ENCODE results near the gene ACP7.

ACP7 gene

GRCh38 chr19:39077323-39077722 is 6.8 kb upstream of the ACP7 start:
- Histone ChIP-seq H4K8ac (ENCODE audit: low read depth, low read length) (no peak overlapping the region), H3K27ac (ENCODE audit: low read depth, low read length) (no peak overlapping the region), H3K9ac (ENCODE audit: low read length) (no peak overlapping the region), H3K4me1 (ENCODE audit: control insufficient read depth in 1 of 2, insufficient read depth in 2 of 2, low read length in 2 of 2) (no peaks in the 10 kb centered on the region), H2AK5ac (ENCODE audit: low read length) (no peak overlapping the region), H2BK5ac (ENCODE audit: low read depth, low read length, poor library complexity) (no peak overlapping the region), H4K91ac (ENCODE audit: low read depth, low read length) (no peak overlapping the region), H3K36me3 (ENCODE audit: control insufficient read depth in 1 of 2, insufficient read depth in 2 of 2, low read length in 2 of 2) (no peaks in the 10 kb centered on the region), H3K18ac (ENCODE audit: low read length) (no peak overlapping the region), H2BK12ac (ENCODE audit: low read length) (no peak overlapping the region), H3K4me3 (ENCODE audit: low read depth, low read length) (no peak overlapping the region), H4K12ac (ENCODE audit: low read depth, low read length) (no peak overlapping the region), H3K14ac (ENCODE audit: low read length) (no peak overlapping the region), H3K4ac (ENCODE audit: low read depth, low read length) (no peak overlapping the region), H3K4me2 (ENCODE audit: low read length) (no peak overlapping the region), H3K23ac (ENCODE audit: low read length) (no peak overlapping the region), H3K9me3 (ENCODE audit: insufficient read depth, low read depth, low read length) (no peaks in the 10 kb centered on the region), H3K79me2 (ENCODE audit: control insufficient read depth, insufficient read depth, low read length, poor library complexity) (no peaks in the 10 kb centered on the region), H3K79me1 (ENCODE audit: low read length) (no peaks in the 10 kb centered on the region), H2BK120ac (ENCODE audit: insufficient read depth, low read length, poor library complexity) (no peak overlapping the region), H2AFZ (ENCODE audit: insufficient read depth, low read length, poor library complexity) (no peak overlapping the region), H3K27me3 (ENCODE audit: insufficient read depth, low read length) (no peaks in the 10 kb centered on the region)
- no CpG with 5 or more reads among the region's 11 CpGs for WGBS (ENCODE audit: extremely low coverage, insufficient coverage, insufficient read length)
- no peak for DNase-seq

DNA sequence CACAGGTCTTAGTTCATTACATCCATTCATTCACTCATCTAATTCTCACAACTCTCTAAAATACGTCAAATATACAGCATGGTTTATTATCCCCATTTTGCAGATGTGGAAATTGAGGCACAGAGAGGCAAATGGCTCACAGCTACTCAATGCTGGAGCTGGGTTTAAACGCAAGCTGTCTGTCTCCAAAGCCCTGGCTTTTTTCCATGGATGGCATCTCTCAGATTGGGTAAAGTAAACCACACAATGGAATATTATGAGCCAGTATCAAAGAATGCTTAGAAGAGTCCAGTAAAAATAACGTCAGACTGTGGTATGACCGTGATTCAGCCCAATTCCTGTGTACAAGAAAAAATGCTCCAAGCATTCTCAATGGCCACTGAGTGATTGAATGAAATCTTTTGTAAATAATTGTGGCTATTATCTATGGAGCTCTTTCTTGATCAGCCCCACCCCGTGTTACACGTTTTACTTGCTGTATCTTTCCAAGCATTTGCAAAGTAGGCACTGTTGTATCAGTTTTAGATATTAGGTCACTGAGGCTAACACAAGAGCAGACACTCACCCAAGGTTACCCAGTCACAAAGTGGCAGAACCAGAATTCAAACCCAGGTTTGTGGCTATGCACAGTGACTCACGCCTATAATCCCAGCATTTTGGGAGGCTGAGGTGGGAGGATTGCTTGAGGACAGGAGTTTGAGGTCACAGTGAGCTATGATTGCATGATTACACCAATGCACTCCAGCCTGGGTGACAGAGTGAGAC is 5.5 kb upstream of the ACP7 start:
- Histone ChIP-seq H3K4me3 (ENCODE audit: low read depth, low read length) (no peak overlapping the region), H4K91ac (ENCODE audit: low read depth, low read length) (no peak overlapping the region), H3K36me3 (ENCODE audit: control insufficient read depth in 1 of 2, insufficient read depth in 2 of 2, low read length in 2 of 2) (no peaks in the 10 kb centered on the region), H2BK120ac (ENCODE audit: insufficient read depth, low read length, poor library complexity) (no peak overlapping the region), H3K9me3 (ENCODE audit: insufficient read depth, low read depth, low read length) (no peaks in the 10 kb centered on the region), H2AFZ (ENCODE audit: insufficient read depth, low read length, poor library complexity) (no peak overlapping the region), H3K23ac (ENCODE audit: low read length) (no peak overlapping the region), H3K14ac (ENCODE audit: low read length) (no peak overlapping the region), H3K27me3 (ENCODE audit: insufficient read depth, low read length) (peaks cover 5% of the 10 kb centered on the region), H2BK12ac (ENCODE audit: low read length) (no peak overlapping the region), H3K18ac (ENCODE audit: low read length) (no peak overlapping the region), H4K8ac (ENCODE audit: low read depth, low read length) (no peak overlapping the region), H3K4me2 (ENCODE audit: low read length) (no peak overlapping the region), H3K4me1 (ENCODE audit: control insufficient read depth in 1 of 2, insufficient read depth in 2 of 2, low read length in 2 of 2) (no peaks in the 10 kb centered on the region), H3K79me2 (ENCODE audit: control insufficient read depth, insufficient read depth, low read length, poor library complexity) (no peaks in the 10 kb centered on the region), H3K4ac (ENCODE audit: low read depth, low read length) (no peak overlapping the region), H2AK5ac (ENCODE audit: low read length) (no peak overlapping the region), H4K12ac (ENCODE audit: low read depth, low read length) (no peak overlapping the region), H2BK5ac (ENCODE audit: low read depth, low read length, poor library complexity) (no peak overlapping the region), H3K27ac (ENCODE audit: low read depth, low read length) (no peak overlapping the region), H3K79me1 (ENCODE audit: low read length) (no peaks in the 10 kb centered on the region), H3K9ac (ENCODE audit: low read length) (no peak overlapping the region)
- WGBS (ENCODE audit: extremely low coverage, insufficient coverage, insufficient read length) = 100% methylated on average over 1 of the region's 7 CpGs
- DNase-seq = peak; percentile 69 to 90

DNA sequence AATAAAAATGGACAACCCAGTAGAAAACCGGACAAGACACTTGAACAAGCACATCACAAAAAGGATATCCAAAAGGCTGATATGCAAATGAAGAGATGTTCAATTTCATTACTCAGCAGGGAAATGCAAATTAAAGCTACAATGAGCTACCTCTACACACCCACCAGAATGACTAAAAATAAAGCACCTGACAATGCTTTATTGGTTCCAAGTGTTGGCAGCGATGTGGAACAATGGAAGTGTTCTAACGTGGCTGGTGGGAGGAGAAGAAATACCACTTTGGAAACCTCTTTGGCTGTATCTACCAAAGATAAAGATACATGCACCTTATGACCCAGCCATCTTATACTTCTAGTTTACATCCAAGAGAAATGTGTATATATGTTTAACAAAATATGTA is 3.7 kb upstream of the ACP7 start:
- no peaks in the 10 kb centered on the region for H3K79me1 ChIP-seq (ENCODE audit: low read length)
- no peak overlapping the region for H4K91ac ChIP-seq (ENCODE audit: low read depth, low read length)
- no peaks in the 10 kb centered on the region for H3K4me1 ChIP-seq (ENCODE audit: control insufficient read depth in 1 of 2, insufficient read depth in 2 of 2, low read length in 2 of 2)
- no peak overlapping the region for H2AFZ ChIP-seq (ENCODE audit: insufficient read depth, low read length, poor library complexity)
- no peak overlapping the region for H2BK120ac ChIP-seq (ENCODE audit: insufficient read depth, low read length, poor library complexity)
- H3K4me3 ChIP-seq (ENCODE audit: low read depth, low read length) = no peak overlapping the region
- H3K23ac ChIP-seq (ENCODE audit: low read length) = no peak overlapping the region
- H3K4ac ChIP-seq (ENCODE audit: low read depth, low read length) = no peak overlapping the region
- H3K4me2 ChIP-seq (ENCODE audit: low read length) = no peak overlapping the region
- H3K27me3 ChIP-seq (ENCODE audit: insufficient read depth, low read length) = peaks cover 21% of the 10 kb centered on the region
- no peak overlapping the region for H2BK5ac ChIP-seq (ENCODE audit: low read depth, low read length, poor library complexity)
- no peak overlapping the region for H2BK12ac ChIP-seq (ENCODE audit: low read length)
- H3K18ac ChIP-seq (ENCODE audit: low read length) = no peak overlapping the region
- DNase-seq = no peak
- no peak overlapping the region for H4K8ac ChIP-seq (ENCODE audit: low read depth, low read length)
- peaks cover 4% of the 10 kb centered on the region for H3K9me3 ChIP-seq (ENCODE audit: insufficient read depth, low read depth, low read length)
- no peak overlapping the region for H2AK5ac ChIP-seq (ENCODE audit: low read length)
- no peaks in the 10 kb centered on the region for H3K79me2 ChIP-seq (ENCODE audit: control insufficient read depth, insufficient read depth, low read length, poor library complexity)
- no peak overlapping the region for H4K12ac ChIP-seq (ENCODE audit: low read depth, low read length)
- no CpG with 5 or more reads among the region's 3 CpGs for WGBS (ENCODE audit: extremely low coverage, insufficient coverage, insufficient read length)
- H3K9ac ChIP-seq (ENCODE audit: low read length) = no peak overlapping the region
- H3K14ac ChIP-seq (ENCODE audit: low read length) = no peak overlapping the region
- no peak overlapping the region for H3K27ac ChIP-seq (ENCODE audit: low read depth, low read length)
- H3K36me3 ChIP-seq (ENCODE audit: control insufficient read depth in 1 of 2, insufficient read depth in 2 of 2, low read length in 2 of 2) = no peaks in the 10 kb centered on the region

DNA sequence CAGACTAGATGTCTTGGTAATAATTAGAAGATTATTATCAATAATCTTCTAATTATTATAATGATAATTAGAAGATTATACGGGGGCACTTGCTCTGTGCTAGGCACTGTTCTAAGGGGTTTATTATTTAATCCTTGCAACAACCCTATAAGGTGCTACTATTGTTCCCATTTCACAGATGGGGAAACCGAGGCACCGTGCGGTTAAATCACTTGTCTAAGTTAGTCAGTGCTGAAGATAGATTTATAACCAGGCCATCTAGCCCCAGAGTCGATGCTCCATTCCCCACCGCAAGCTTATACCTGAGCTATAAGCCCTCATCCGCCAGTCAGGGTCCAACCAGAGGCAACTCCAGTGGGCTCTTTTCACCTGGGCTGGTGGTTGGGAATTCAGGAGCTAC is 2.0 kb upstream of the ACP7 start:
- Histone ChIP-seq H2AFZ (ENCODE audit: insufficient read depth, low read length, poor library complexity) (no peak overlapping the region), H3K4ac (ENCODE audit: low read depth, low read length) (no peak overlapping the region), H2BK12ac (ENCODE audit: low read length) (no peak overlapping the region), H3K79me2 (ENCODE audit: control insufficient read depth, insufficient read depth, low read length, poor library complexity) (no peaks in the 10 kb centered on the region), H3K18ac (ENCODE audit: low read length) (no peak overlapping the region), H3K23ac (ENCODE audit: low read length) (no peak overlapping the region), H3K4me2 (ENCODE audit: low read length) (no peak overlapping the region), H3K27ac (ENCODE audit: low read depth, low read length) (no peak overlapping the region), H3K14ac (ENCODE audit: low read length) (no peak overlapping the region), H4K8ac (ENCODE audit: low read depth, low read length) (no peak overlapping the region), H3K4me1 (ENCODE audit: control insufficient read depth in 1 of 2, insufficient read depth in 2 of 2, low read length in 2 of 2) (no peaks in the 10 kb centered on the region), H2BK5ac (ENCODE audit: low read depth, low read length, poor library complexity) (no peak overlapping the region), H3K9ac (ENCODE audit: low read length) (no peak overlapping the region), H2BK120ac (ENCODE audit: insufficient read depth, low read length, poor library complexity) (no peak overlapping the region), H4K12ac (ENCODE audit: low read depth, low read length) (no peak overlapping the region), H3K79me1 (ENCODE audit: low read length) (no peaks in the 10 kb centered on the region), H3K27me3 (ENCODE audit: insufficient read depth, low read length) (peaks cover 27% of the 10 kb centered on the region), H4K91ac (ENCODE audit: low read depth, low read length) (no peak overlapping the region), H3K36me3 (ENCODE audit: control insufficient read depth in 1 of 2, insufficient read depth in 2 of 2, low read length in 2 of 2) (no peaks in the 10 kb centered on the region), H3K4me3 (ENCODE audit: low read depth, low read length) (no peak overlapping the region), H3K9me3 (ENCODE audit: insufficient read depth, low read depth, low read length) (peaks cover 5% of the 10 kb centered on the region), H2AK5ac (ENCODE audit: low read length) (no peak overlapping the region)
- no CpG with 5 or more reads among the region's 7 CpGs for WGBS (ENCODE audit: extremely low coverage, insufficient coverage, insufficient read length)
- no peak for DNase-seq
